ENCODE data around the gene GLIPR1.

DNA sequence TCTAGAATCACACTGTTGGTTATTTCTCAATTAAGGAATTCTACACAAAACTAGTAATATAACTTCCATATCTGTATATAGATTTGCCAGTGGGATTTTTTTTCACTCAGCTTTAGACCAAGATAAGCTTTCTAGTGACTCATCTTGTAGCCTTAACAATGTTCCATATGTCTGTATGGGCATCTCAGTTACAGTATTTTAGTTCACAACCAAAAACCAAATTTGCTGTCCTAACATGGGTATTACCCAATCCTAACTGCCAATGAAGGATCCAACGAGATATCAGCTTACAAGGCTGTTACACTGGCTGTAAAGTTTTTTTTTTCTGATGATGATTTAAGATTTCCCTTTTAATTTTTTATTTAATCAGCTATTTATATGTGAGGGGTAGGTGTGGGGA lies 62.4 kb downstream of the GLIPR1 start:
- TF ChIP-seq GABPA (IDR thresholded peaks at IDR 0.05; ENCODE audit: low read depth) (no peak), BHLHE40 (IDR thresholded peaks at IDR 0.05; ENCODE audit: borderline replicate concordance in 1 of 2, low read depth in 2 of 2, low read length in 1 of 2) (no peak), ESRRA (IDR thresholded peaks at IDR 0.05; ENCODE audit: low read length) (no peak), BRCA1 (IDR thresholded peaks at IDR 0.05; ENCODE audit: low read depth, low read length) (no peak), CEBPB (IDR thresholded peaks at IDR 0.05; ENCODE audit: borderline replicate concordance in 1 of 2, low read depth in 2 of 2, low read length in 2 of 2) (no peak), POLR2A (IDR thresholded peaks at IDR 0.05; ENCODE audit: low read depth, low read length) (no peak), EZH2 (IDR thresholded peaks at IDR 0.05; ENCODE audit: borderline replicate concordance, control insufficient read depth, low read depth, low read length) (no peak)
- TF ChIP-seq, protein P1, sequence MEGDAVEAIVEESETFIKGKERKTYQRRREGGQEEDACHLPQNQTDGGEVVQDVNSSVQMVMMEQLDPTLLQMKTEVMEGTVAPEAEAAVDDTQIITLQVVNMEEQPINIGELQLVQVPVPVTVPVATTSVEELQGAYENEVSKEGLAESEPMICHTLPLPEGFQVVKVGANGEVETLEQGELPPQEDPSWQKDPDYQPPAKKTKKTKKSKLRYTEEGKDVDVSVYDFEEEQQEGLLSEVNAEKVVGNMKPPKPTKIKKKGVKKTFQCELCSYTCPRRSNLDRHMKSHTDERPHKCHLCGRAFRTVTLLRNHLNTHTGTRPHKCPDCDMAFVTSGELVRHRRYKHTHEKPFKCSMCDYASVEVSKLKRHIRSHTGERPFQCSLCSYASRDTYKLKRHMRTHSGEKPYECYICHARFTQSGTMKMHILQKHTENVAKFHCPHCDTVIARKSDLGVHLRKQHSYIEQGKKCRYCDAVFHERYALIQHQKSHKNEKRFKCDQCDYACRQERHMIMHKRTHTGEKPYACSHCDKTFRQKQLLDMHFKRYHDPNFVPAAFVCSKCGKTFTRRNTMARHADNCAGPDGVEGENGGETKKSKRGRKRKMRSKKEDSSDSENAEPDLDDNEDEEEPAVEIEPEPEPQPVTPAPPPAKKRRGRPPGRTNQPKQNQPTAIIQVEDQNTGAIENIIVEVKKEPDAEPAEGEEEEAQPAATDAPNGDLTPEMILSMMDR (IDR thresholded peaks at IDR 0.05 in 2 of 3, conservative IDR thresholded peaks at IDR 0.05 in 1 of 3; ENCODE audit: control insufficient read depth in 2 of 3, extremely low read depth in 1 of 3, insufficient read depth in 1 of 3, low read depth in 3 of 3, low read length in 3 of 3), result no peak
- TF ChIP-seq, protein P2, sequence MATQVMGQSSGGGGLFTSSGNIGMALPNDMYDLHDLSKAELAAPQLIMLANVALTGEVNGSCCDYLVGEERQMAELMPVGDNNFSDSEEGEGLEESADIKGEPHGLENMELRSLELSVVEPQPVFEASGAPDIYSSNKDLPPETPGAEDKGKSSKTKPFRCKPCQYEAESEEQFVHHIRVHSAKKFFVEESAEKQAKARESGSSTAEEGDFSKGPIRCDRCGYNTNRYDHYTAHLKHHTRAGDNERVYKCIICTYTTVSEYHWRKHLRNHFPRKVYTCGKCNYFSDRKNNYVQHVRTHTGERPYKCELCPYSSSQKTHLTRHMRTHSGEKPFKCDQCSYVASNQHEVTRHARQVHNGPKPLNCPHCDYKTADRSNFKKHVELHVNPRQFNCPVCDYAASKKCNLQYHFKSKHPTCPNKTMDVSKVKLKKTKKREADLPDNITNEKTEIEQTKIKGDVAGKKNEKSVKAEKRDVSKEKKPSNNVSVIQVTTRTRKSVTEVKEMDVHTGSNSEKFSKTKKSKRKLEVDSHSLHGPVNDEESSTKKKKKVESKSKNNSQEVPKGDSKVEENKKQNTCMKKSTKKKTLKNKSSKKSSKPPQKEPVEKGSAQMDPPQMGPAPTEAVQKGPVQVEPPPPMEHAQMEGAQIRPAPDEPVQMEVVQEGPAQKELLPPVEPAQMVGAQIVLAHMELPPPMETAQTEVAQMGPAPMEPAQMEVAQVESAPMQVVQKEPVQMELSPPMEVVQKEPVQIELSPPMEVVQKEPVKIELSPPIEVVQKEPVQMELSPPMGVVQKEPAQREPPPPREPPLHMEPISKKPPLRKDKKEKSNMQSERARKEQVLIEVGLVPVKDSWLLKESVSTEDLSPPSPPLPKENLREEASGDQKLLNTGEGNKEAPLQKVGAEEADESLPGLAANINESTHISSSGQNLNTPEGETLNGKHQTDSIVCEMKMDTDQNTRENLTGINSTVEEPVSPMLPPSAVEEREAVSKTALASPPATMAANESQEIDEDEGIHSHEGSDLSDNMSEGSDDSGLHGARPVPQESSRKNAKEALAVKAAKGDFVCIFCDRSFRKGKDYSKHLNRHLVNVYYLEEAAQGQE (IDR thresholded peaks at IDR 0.05; ENCODE audit: low read depth, low read length), result no peak
- TF ChIP-seq, protein P3, sequence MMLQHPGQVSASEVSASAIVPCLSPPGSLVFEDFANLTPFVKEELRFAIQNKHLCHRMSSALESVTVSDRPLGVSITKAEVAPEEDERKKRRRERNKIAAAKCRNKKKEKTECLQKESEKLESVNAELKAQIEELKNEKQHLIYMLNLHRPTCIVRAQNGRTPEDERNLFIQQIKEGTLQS (IDR thresholded peaks at IDR 0.05; ENCODE audit: borderline replicate concordance, extremely low read depth, low read depth, low read length), result no peak

All from GM12878 (cell line).